HEK293T (cell line): Measurements from ENCODE around the gene CUX1.

Source experiments
- BHLHE40 ChIP-seq: fragments of 450-650 bp; IDR thresholded peaks from 2 replicates; pipeline ENCODE4 v1.6.1; 2016; ENCODE audit warnings: mild to moderate bottlenecking, moderate library complexity, borderline replicate concordance
- CTBP1 ChIP-seq: fragments of 450-650 bp; IDR thresholded peaks from 2 replicates; pipeline ENCODE4 v1.6.1; 2016; ENCODE audit warnings: borderline replicate concordance
- FOXK2 ChIP-seq: fragments of 450-650 bp; IDR thresholded peaks from 2 replicates; pipeline ENCODE4 v1.6.1; 2016; ENCODE audit warnings: mild to moderate bottlenecking
- FOXM1 ChIP-seq: fragments of 450-650 bp; IDR thresholded peaks from 2 replicates; pipeline ENCODE4 v1.6.1; 2017; ENCODE audit warnings: mild to moderate bottlenecking, borderline replicate concordance
- L3MBTL2 ChIP-seq: fragments of 450-650 bp; conservative IDR thresholded peaks from 2 replicates; pipeline ENCODE4 v1.6.1; 2016; ENCODE audit warnings: mild to moderate bottlenecking
- NFRKB ChIP-seq: fragments of 450-650 bp; IDR thresholded peaks from 2 replicates; pipeline ENCODE4 v1.6.1; 2016; ENCODE audit warnings: mild to moderate bottlenecking, moderate library complexity
- SP1 ChIP-seq: fragments of 450-650 bp; IDR thresholded peaks from 2 replicates; pipeline ENCODE4 v1.6.1; 2017
- TARDBP ChIP-seq: fragments of 450-650 bp; IDR thresholded peaks from 2 replicates; pipeline ENCODE4 v1.6.1; 2016

DNA sequence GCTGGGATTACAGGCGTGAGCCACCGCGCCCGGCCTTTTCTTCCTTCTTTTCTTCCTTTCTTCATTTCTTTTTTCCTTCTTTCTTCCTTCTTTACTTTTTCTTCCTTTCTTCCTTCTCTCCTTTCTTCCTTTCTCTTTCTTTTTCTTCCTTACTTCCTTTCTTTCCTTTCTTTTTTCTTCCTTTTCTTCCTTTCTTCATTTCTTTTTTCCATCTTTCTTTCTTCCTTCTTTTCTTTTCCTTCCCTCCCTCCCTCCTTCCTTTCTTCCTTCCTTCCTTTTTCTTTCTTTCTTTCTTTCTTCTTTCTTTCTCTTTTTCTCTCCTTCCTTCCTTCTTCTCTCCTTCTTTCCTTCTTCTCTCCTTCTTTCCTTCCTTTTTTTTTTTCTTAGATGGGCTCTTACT, 47.0 kb upstream of the CUX1 start:
- TF ChIP-seq TARDBP (no peak), L3MBTL2 (no peak), SP1 (no peak), CTBP1 (no peak), NFRKB (no peak), FOXK2 (no peak), BHLHE40 (no peak), FOXM1 (no peak)
